Hepatocyte (in vitro differentiated cells): ENCODE data around the gene SP8. TPM values are rescaled to one million over a fixed set of nuclear protein-coding genes. Genes with fewer than 3 reads are reported as not detected.
A peak's percentile ranks its signal among the peaks of the same experiment; 100 is the strongest.

Experiments used
- DNase-seq: peaks from one replicate; pipeline ENCODE4 v3.0.0-alpha.2; 2016; ENCODE audit warnings: low spot score
- H2AFZ ChIP-seq: fragments of 200-600 bp; sonication (generic); 2 replicates; pipeline ENCODE4 v1.6.0; 2016; ENCODE audit warnings: antibody characterized with exemption, mild to moderate bottlenecking
- H3K27ac ChIP-seq: fragments of 200-600 bp; sonication (generic); 2 replicates; pipeline ENCODE4 v1.5.1; 2016; ENCODE audit warnings: mild to moderate bottlenecking
- H3K27me3 ChIP-seq: fragments of 200-600 bp; sonication (generic); 2 replicates; pipeline ENCODE4 v1.6.1; 2016
- H3K36me3 ChIP-seq: fragments of 200-600 bp; sonication (generic); replicated peaks from 2 replicates; pipeline ENCODE4 v1.5.1; 2016; ENCODE audit warnings: low read depth; ENCODE audit not compliant: insufficient read depth
- H3K4me1 ChIP-seq: fragments of 200-600 bp; sonication (generic); 2 replicates; pipeline ENCODE4 v1.5.1; 2016; ENCODE audit warnings: mild to moderate bottlenecking, moderate library complexity; ENCODE audit not compliant: insufficient read depth
- H3K4me2 ChIP-seq: fragments of 200-600 bp; sonication (generic); 2 replicates; pipeline ENCODE4 v1.6.0; 2016
- H3K4me3 ChIP-seq: fragments of 200-600 bp; sonication (generic); 2 replicates; pipeline ENCODE4 v1.5.1; 2016; ENCODE audit warnings: mild to moderate bottlenecking
- H3K79me2 ChIP-seq: fragments of 200-600 bp; sonication (generic); 2 replicates; pipeline ENCODE4 v1.6.0; 2017; ENCODE audit warnings: mild to moderate bottlenecking
- H3K9me2 ChIP-seq: fragments of 200-600 bp; sonication (generic); replicated peaks from 2 replicates; pipeline ENCODE4 v1.6.0; 2017; ENCODE audit warnings: mild to moderate bottlenecking; ENCODE audit not compliant: insufficient read depth
- H3K9me3 ChIP-seq: fragments of 200-600 bp; sonication (generic); 2 replicates; pipeline ENCODE4 v1.5.1; 2016; ENCODE audit warnings: low read depth, mild to moderate bottlenecking
- H4K20me1 ChIP-seq: fragments of 200-600 bp; sonication (generic); 2 replicates; pipeline ENCODE4 v1.6.0; 2016; ENCODE audit warnings: mild to moderate bottlenecking; ENCODE audit not compliant: insufficient read depth, poor library complexity, severe bottlenecking
- CTCF ChIP-seq: fragments of 200-600 bp; sonication (generic); IDR thresholded peaks from 2 replicates; pipeline ENCODE4 v1.5.1; 2016; ENCODE audit warnings: antibody characterized with exemption, mild to moderate bottlenecking; ENCODE audit not compliant: poor library complexity
- EZH2 ChIP-seq: fragments of 200-600 bp; sonication (generic); IDR thresholded peaks from 2 replicates; pipeline ENCODE4 v1.6.1; 2016; ENCODE audit warnings: antibody characterized with exemption, mild to moderate bottlenecking, borderline replicate concordance
- EZH2phosphoT487 ChIP-seq: fragments of 200-600 bp; sonication (generic); IDR thresholded peaks from one replicate; pipeline ENCODE4 v1.6.1; 2018; ENCODE audit warnings: antibody characterized with exemption, mild to moderate bottlenecking, low read depth, moderate library complexity; ENCODE audit not compliant: unreplicated experiment, severe bottlenecking
- WGBS: methylation state at CpG from one replicate; pipeline ENCODE4 v1.1.6; 2016; ENCODE audit warnings: low lambda C conversion rate; ENCODE audit errors: missing lambda C conversion rate; 5-methylcytosine and 5-hydroxymethylcytosine counted together
- polyA plus RNA-seq: library from polyadenylated mRNA; unstranded; fragments of >200 nt; fragmentation: Nextera tagmentation; extraction: Ambion mirVana; gene quantifications from 2 replicates; pipeline ENCODE4 v1.2.1, GENCODE V29; 2016
- total RNA-seq: library from RNA; depleted of rRNA; stranded (reverse); fragments of >200 nt; gene quantifications from 2 replicates; pipeline ENCODE4 v1.2.3, GENCODE V29; 2014

Gene SP8
- total and polyA plus RNA-seq, 2 experiments from 2014 or later: 0.04 to 1.0 TPM

GRCh38 chr7:20778063-20778721 is 8.5 kb downstream of the SP8 start:
- Histone ChIP-seq H4K20me1 (no peaks in the 10 kb centered on the region), H3K27ac (no peak overlapping the region), H3K9me2 (no peaks in the 10 kb centered on the region), H3K4me2 (peak overlapping the region; percentile 97), H3K79me2 (no peaks in the 10 kb centered on the region), H3K27me3 (peaks cover 92% of the 10 kb centered on the region), H3K9me3 (no peaks in the 10 kb centered on the region), H3K36me3 (no peaks in the 10 kb centered on the region), H3K4me1 (no peaks in the 10 kb centered on the region), H3K4me3 (peak overlapping the region; percentile 45), H2AFZ (peak overlapping the region; percentile 89)
- TF ChIP-seq CTCF: peak; percentile 71
- TF ChIP-seq EZH2phosphoT487: no peak
- TF ChIP-seq EZH2: no peak
- peak; percentile 84 for DNase-seq
- WGBS: under 1% methylated on average over 29 of the region's 63 CpGs

- no peaks in the 10 kb centered on the region for H4K20me1 ChIP-seq
- H3K27ac ChIP-seq: no peak overlapping the region
- H3K27me3 ChIP-seq: peaks cover 86% of the 10 kb centered on the region
- H3K79me2 ChIP-seq: no peaks in the 10 kb centered on the region
- DNase-seq: no peak
- no peaks in the 10 kb centered on the region for H3K36me3 ChIP-seq
- 15% methylated on average over 27 of the region's 30 CpGs for WGBS
- H3K9me2 ChIP-seq: no peaks in the 10 kb centered on the region
- TF ChIP-seq EZH2phosphoT487: no peak
- peak; percentile 23 for TF ChIP-seq EZH2
- peak overlapping the region; percentile 10 for H3K4me3 ChIP-seq
- H3K4me1 ChIP-seq: no peaks in the 10 kb centered on the region
- H3K4me2 ChIP-seq: peak overlapping the region; percentile 97
- H3K9me3 ChIP-seq: no peaks in the 10 kb centered on the region
- H2AFZ ChIP-seq: no peak overlapping the region
Observed at GRCh38 chr7:20777377-20778062, 9.2 kb downstream of the SP8 start.

- Histone ChIP-seq H3K27me3 (peaks cover 86% of the 10 kb centered on the region), H3K27ac (no peak overlapping the region), H3K9me3 (no peaks in the 10 kb centered on the region), H4K20me1 (no peaks in the 10 kb centered on the region), H3K9me2 (no peaks in the 10 kb centered on the region), H3K4me3 (no peak overlapping the region), H3K36me3 (no peaks in the 10 kb centered on the region), H2AFZ (no peak overlapping the region), H3K4me1 (no peaks in the 10 kb centered on the region), H3K79me2 (no peaks in the 10 kb centered on the region), H3K4me2 (no peak overlapping the region)
- TF ChIP-seq CTCF: no peak
- no peak for TF ChIP-seq EZH2
- TF ChIP-seq EZH2phosphoT487: peak; percentile 17
- no peak for DNase-seq
- WGBS: 29% methylated on average over 10 of the region's 10 CpGs
Observed at GRCh38 chr7:20776942-20777341, 9.7 kb downstream of the SP8 start.
